HG03064 (cell line): ENCODE data around the gene RPP25L.

Source experiments
- ATAC-seq: cut with Tn5 transposase; IDR thresholded peaks from one replicate; pipeline ENCODE4 v1.9.1; 2021; ENCODE audit warnings: low read depth; ENCODE audit not compliant: unreplicated experiment

The RPP25L gene

GRCh38 chr9:34588671-34589635 lies 22.9 kb downstream of the RPP25L start:
- no peak for ATAC-seq

GRCh38 chr9:34587271-34587670 lies 24.6 kb downstream of the RPP25L start:
- ATAC-seq = no peak

GRCh38 chr9:34585946-34586669 lies 25.8 kb downstream of the RPP25L start:
- ATAC-seq = no peak

GRCh38 chr9:34584970-34585369 lies 26.9 kb downstream of the RPP25L start:
- ATAC-seq = no peak

- ATAC-seq = no peak
Measured at GRCh38 chr9:34582787-34583186, 29.1 kb downstream of the RPP25L start.

- no peak for ATAC-seq
Measured at GRCh38 chr9:34581318-34581717, 30.6 kb downstream of the RPP25L start.

- no peak for ATAC-seq
Measured at GRCh38 chr9:34580358-34580757, 31.5 kb downstream of the RPP25L start.

- ATAC-seq = no peak
Measured at GRCh38 chr9:34579808-34580163, 32.1 kb downstream of the RPP25L start.

GRCh38 chr9:34579104-34579807 lies 32.6 kb downstream of the RPP25L start:
- no peak for ATAC-seq

- ATAC-seq = no peak
Measured at GRCh38 chr9:34578241-34579103, 33.4 kb downstream of the RPP25L start.

- no peak for ATAC-seq
Measured at GRCh38 chr9:34577400-34578240, 34.3 kb downstream of the RPP25L start.

GRCh38 chr9:34576597-34577399 lies 35.1 kb downstream of the RPP25L start:
- no peak for ATAC-seq

- ATAC-seq = no peak
Measured at GRCh38 chr9:34575862-34576596, 35.9 kb downstream of the RPP25L start.

GRCh38 chr9:34575241-34575640 lies 36.7 kb downstream of the RPP25L start:
- ATAC-seq = no peak

GRCh38 chr9:34574571-34574970 lies 37.3 kb downstream of the RPP25L start:
- ATAC-seq = no peak

GRCh38 chr9:34573599-34574325 lies 38.1 kb downstream of the RPP25L start:
- no peak for ATAC-seq

- ATAC-seq = no peak
Measured at GRCh38 chr9:34572628-34573027, 39.3 kb downstream of the RPP25L start.
